ENCODE results near the gene PDK2. TPM values are rescaled to one million over a fixed set of nuclear protein-coding genes. Genes with fewer than 3 reads are reported as not detected.
A peak's percentile ranks its signal among the peaks of the same experiment; 100 is the strongest.

PDK2 gene
- total RNA-seq, 4 donors from 2014 or later, result 42.5 to 79.3 (median 64.5) TPM

DNA sequence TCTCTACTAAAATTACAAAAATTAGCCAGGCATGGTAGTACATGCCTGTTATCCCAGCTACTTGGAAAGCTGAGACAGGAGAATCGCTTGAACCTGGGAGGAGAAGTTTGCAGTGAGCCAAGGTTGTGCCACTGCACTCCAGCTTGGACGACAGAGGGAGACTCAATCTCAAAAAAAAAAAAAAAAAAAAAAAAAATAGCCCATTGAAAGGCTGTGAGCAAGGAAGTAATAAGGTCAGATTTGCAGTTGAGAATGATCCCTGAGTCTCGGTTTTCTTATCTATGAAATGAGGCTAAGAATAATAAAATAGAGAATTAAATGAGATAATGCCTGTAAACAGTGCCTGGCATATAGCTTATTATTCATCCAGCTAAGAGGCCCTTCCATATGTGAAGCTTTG, 1.3 kb upstream of the PDK2 start:
- WGBS, 2 donors, result 19 to 31% methylated on average over 3 of the region's 3 CpGs
- Histone ChIP-seq H3K4me3 (replicated peaks in 1 of 3) (no peak overlapping the region), H3K36me3 (peaks cover 17 to 20% of the 10 kb centered on the region in 2 donors), H3K27me3 (no peaks in the 10 kb centered on the region), H3K9me3 (no peaks in the 10 kb centered on the region), H3K4me1 (peaks cover 16 to 29% of the 10 kb centered on the region in 2 donors), H3K27ac (peak overlapping the region in 2 of 3 donors; percentile 17 to 83)
- no peak for DNase-seq
- TF ChIP-seq, protein P1, sequence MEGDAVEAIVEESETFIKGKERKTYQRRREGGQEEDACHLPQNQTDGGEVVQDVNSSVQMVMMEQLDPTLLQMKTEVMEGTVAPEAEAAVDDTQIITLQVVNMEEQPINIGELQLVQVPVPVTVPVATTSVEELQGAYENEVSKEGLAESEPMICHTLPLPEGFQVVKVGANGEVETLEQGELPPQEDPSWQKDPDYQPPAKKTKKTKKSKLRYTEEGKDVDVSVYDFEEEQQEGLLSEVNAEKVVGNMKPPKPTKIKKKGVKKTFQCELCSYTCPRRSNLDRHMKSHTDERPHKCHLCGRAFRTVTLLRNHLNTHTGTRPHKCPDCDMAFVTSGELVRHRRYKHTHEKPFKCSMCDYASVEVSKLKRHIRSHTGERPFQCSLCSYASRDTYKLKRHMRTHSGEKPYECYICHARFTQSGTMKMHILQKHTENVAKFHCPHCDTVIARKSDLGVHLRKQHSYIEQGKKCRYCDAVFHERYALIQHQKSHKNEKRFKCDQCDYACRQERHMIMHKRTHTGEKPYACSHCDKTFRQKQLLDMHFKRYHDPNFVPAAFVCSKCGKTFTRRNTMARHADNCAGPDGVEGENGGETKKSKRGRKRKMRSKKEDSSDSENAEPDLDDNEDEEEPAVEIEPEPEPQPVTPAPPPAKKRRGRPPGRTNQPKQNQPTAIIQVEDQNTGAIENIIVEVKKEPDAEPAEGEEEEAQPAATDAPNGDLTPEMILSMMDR (IDR thresholded peaks at IDR 0.05), result no peak
- no peak for TF ChIP-seq POLR2A (IDR thresholded peaks at IDR 0.05)
- intact Hi-C loops (cut with DNase I), result no loop called here

DNA sequence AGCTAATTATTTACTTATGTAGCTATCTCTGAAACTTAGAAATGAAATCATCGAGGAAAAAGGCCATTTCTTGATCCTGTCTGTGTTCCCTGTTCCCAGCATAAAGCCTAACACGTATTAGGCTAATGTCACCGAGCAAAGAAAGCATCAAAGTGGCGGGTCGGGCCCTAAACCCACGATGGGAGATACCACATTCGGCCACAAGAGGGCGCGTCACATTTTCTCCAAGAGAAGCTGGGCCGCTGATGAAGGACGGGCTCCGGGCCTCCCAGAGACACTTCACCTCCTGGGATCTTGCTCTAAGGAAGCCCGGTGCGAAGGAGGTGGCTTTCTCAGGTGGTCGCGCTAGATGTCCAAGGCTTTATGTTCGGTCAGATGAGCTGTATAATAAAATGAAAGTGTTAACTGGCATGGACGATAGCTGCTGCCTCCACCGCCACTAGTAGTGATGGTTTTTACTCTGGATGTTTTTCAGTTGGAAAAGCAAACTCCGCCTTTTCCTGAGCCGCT, 853 bp upstream of the PDK2 start:
- WGBS, 2 donors, result 0 to 1% methylated on average over 13 to 21 of the region's 21 CpGs
- Histone ChIP-seq H3K27me3 (no peaks in the 10 kb centered on the region), H3K27ac (peak overlapping the region in 2 of 3 donors; percentile 66 to 83), H3K4me1 (peaks cover 16 to 29% of the 10 kb centered on the region in 2 donors), H3K36me3 (peaks cover 15 to 18% of the 10 kb centered on the region in 2 donors), H3K4me3 (replicated peaks in 1 of 3) (peak overlapping the region in 2 of 3 donors; percentile 9 to 100), H3K9me3 (no peaks in the 10 kb centered on the region)
- intact Hi-C loops (cut with DNase I), result no loop called here
- TF ChIP-seq, protein P1 (IDR thresholded peaks at IDR 0.05), result peak; percentile 80 to 91 (median 86)
- peak in 1 of 2 donors; percentile 12 for TF ChIP-seq POLR2A (IDR thresholded peaks at IDR 0.05)
- peak; percentile 90 to 92 for DNase-seq

DNA sequence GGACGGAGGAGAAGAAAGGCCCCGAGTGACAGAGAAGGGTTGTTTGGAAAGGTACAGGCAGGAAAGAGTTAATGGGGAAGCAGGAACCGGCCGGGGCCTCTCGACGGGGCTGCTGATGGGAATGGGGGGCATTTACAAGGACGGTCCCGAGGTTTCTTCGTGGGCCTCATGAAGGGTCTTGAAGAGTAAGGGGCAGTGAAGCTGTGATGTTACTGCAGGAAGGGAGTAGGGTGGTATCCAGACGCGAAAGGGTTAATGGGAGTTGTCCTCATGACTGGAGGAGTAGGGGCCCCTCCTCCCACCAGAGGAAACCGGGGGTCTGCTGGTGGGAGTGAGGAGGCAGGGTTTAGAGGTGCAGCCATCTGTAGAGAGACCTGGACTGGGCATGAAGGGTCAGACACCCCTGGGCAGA, 481 bp downstream of the PDK2 start:
- Histone ChIP-seq H3K27me3 (no peaks in the 10 kb centered on the region), H3K4me1 (peaks cover 18 to 34% of the 10 kb centered on the region in 2 donors), H3K36me3 (peaks cover 3 to 15% of the 10 kb centered on the region in 2 donors), H3K9me3 (no peaks in the 10 kb centered on the region), H3K27ac (peak overlapping the region; percentile 76 to 83 (median 82)), H3K4me3 (replicated peaks in 1 of 3) (peak overlapping the region; percentile 57 to 100 (median 93))
- intact Hi-C loops (cut with DNase I), result loop anchor here (5.0 kb wide), 1 partner anchor 67 kb away; no protein-coding TSS in a partner anchor
- no peak for TF ChIP-seq POLR2A (IDR thresholded peaks at IDR 0.05)
- no peak for DNase-seq
- 0% methylated on average over 12 of the region's 12 CpGs for WGBS, 2 donors

DNA sequence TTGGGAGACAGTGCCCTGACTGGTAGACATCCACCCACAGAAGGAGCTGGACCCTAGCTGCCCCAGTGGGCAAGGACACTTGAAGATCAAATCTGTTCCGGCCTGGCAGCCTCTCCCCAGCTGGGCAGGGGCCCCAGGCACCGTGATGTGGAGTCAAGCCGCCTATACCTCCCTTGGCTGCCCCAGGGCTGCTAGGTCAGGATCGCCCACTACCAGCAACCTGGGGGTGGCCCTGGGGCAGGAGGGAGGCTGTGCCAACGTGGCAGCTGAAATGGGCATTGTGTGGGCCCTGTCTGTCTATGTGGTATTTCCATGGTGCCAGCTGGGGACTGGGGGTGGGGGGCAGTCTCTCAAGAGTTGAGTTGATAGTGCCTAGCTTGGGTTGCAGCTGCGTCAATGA, 941 bp downstream of the PDK2 start:
- H3K36me3 ChIP-seq, result peaks cover 3 to 15% of the 10 kb centered on the region in 2 donors
- 8 to 20% methylated on average over 2 to 5 of the region's 6 CpGs for WGBS, 2 donors
- intact Hi-C loops (cut with DNase I), result loop anchor here (5.0 kb wide), 1 partner anchor 66 kb away; no protein-coding TSS in a partner anchor
- TF ChIP-seq POLR2A (IDR thresholded peaks at IDR 0.05), result no peak
- DNase-seq, result peak; percentile 48 to 52
- H3K4me1 ChIP-seq, result peaks cover 22 to 39% of the 10 kb centered on the region in 2 donors
- peak overlapping the region; percentile 57 to 100 (median 93) for H3K4me3 ChIP-seq (replicated peaks in 1 of 3)
- H3K27me3 ChIP-seq, result no peaks in the 10 kb centered on the region
- H3K9me3 ChIP-seq, result no peaks in the 10 kb centered on the region
- H3K27ac ChIP-seq, result peak overlapping the region; percentile 76 to 83 (median 82)

DNA sequence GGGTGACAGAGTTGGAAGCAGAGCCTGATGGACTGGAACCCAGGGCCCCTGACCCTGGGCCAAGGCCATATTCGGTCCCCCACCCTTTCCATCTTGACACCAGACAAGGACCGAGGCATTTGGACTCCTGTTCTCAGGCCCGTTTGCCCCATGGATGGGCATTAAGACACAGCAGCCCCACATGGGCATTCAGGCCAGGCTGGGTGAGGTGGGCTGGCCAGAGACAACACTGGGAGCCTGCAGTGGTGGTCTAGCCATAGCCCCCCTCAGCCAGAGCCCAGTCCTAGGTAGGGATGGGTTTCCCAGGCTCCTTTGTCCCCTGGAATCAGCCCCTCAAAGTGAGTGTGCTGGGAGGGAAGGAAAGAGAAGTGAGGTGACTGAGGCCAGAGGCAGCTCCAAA, 1.6 kb downstream of the PDK2 start:
- intact Hi-C loops (cut with DNase I), result loop anchor here (5.0 kb wide), 1 partner anchor 66 kb away; no protein-coding TSS in a partner anchor
- Histone ChIP-seq H3K4me3 (replicated peaks in 1 of 3) (no peak overlapping the region), H3K9me3 (no peaks in the 10 kb centered on the region), H3K27me3 (no peaks in the 10 kb centered on the region), H3K27ac (peak overlapping the region in 2 of 3 donors; percentile 82 to 83), H3K4me1 (peaks cover 29 to 45% of the 10 kb centered on the region in 2 donors), H3K36me3 (peaks cover 3 to 15% of the 10 kb centered on the region in 2 donors)
- 83 to 84% methylated on average over 2 to 3 of the region's 3 CpGs for WGBS, 2 donors
- DNase-seq, result no peak
- TF ChIP-seq, protein P1 (IDR thresholded peaks at IDR 0.05), result no peak

DNA sequence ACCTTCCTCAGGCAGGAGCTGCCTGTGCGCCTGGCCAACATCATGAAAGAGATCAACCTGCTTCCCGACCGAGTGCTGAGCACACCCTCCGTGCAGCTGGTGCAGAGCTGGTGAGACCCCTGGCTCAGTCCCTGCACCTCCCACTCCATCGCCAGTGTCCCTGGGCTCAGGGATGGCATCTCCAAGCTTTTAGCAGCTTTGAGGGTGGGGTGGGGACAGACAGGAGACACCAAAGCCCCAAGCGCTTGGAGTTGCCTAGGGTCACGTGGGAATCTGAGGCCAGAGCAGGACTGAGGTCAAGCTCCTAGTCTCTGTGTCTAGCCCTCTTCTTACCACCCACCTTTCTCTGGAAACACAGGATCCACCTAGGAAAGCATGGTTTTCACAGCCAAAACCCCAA, 2.3 kb downstream of the PDK2 start:
- DNase-seq, result no peak
- intact Hi-C loops (cut with DNase I), result loop anchor here (5.0 kb wide), 1 partner anchor 65 kb away; no protein-coding TSS in a partner anchor
- H3K27me3 ChIP-seq, result no peaks in the 10 kb centered on the region
- H3K4me3 ChIP-seq (replicated peaks in 1 of 3), result no peak overlapping the region
- TF ChIP-seq, protein P1 (IDR thresholded peaks at IDR 0.05), result no peak
- no peak for TF ChIP-seq POLR2A (IDR thresholded peaks at IDR 0.05)
- no peak overlapping the region for H3K27ac ChIP-seq
- no peaks in the 10 kb centered on the region for H3K9me3 ChIP-seq
- peaks cover 3 to 15% of the 10 kb centered on the region in 2 donors for H3K36me3 ChIP-seq
- H3K4me1 ChIP-seq, result peaks cover 36 to 52% of the 10 kb centered on the region in 2 donors
- 91 to 100% methylated on average over 1 to 7 of the region's 7 CpGs for WGBS, 2 donors
